Astrocyte of the cerebellum (primary cell): ENCODE results near the gene SPRED2.

Experiments
- DNase-seq: peaks from one replicate; pipeline ENCODE4 v3.0.0-alpha.2; 2011; ENCODE audit warnings: low read depth
- H3K4me3 ChIP-seq: 2 replicates; pipeline ENCODE4 v1.5.1; 2011; ENCODE audit warnings: mild to moderate bottlenecking, low read depth, low read length, moderate library complexity
- CTCF ChIP-seq: IDR thresholded peaks from 2 replicates; pipeline ENCODE4 v1.5.1; 2012; ENCODE audit warnings: low read length, low read depth, moderate library complexity, mild to moderate bottlenecking; ENCODE audit errors: missing control alignments
- in situ Hi-C: cut with HindIII; loops from 2 replicates; pipeline ENCODE4 v1.10.0; 2017; ENCODE audit warnings: low sequenced_read_pairs

Gene SPRED2

GRCh38 chr2:65309699-65310098, 122.7 kb downstream of the SPRED2 start:
- no peak for DNase-seq
- H3K4me3 ChIP-seq = no peak overlapping the region
- in situ Hi-C loops = no loop called here
- TF ChIP-seq CTCF = no peak

GRCh38 chr2:65305934-65306333, 126.5 kb downstream of the SPRED2 start:
- no peak for TF ChIP-seq CTCF
- in situ Hi-C loops = no loop called here
- DNase-seq = no peak
- no peak overlapping the region for H3K4me3 ChIP-seq

- TF ChIP-seq CTCF = no peak
- H3K4me3 ChIP-seq = no peak overlapping the region
- DNase-seq = peak; percentile 75
- in situ Hi-C loops = loop anchor here (5.0 kb wide), 1 partner anchor 81 kb away; no protein-coding TSS in a partner anchor
Measured at GRCh38 chr2:65300761-65301711, 131.4 kb downstream of the SPRED2 start.

GRCh38 chr2:65300134-65300760, 132.2 kb downstream of the SPRED2 start:
- no peak for DNase-seq
- no peak for TF ChIP-seq CTCF
- in situ Hi-C loops = loop anchor here (5.0 kb wide), 1 partner anchor 82 kb away; no protein-coding TSS in a partner anchor
- no peak overlapping the region for H3K4me3 ChIP-seq

GRCh38 chr2:65299246-65299645, 133.2 kb downstream of the SPRED2 start:
- in situ Hi-C loops = loop anchor here (25.0 kb wide), 1 partner anchor 238 kb away; no protein-coding TSS in a partner anchor
- no peak for DNase-seq

More at GRCh38 chr2:65299246-65299645, 133.2 kb downstream of the SPRED2 start:
- no peak overlapping the region for H3K4me3 ChIP-seq
- no peak for TF ChIP-seq CTCF
